SK-N-SH (cell line): ENCODE data around the gene NOSTRIN.

Source experiments
- EP300 ChIP-seq, 2 experiments: IDR thresholded peaks; 2 replicates each; pipeline versions ENCODE4 v1.4.0 to v1.6.1; 2012; ENCODE audit warnings: borderline replicate concordance in 1 of 2, low read depth in 1 of 2, low read length in 1 of 2
- GABPA ChIP-seq: IDR thresholded peaks from 2 replicates; pipeline ENCODE4 v1.4.0; 2012; ENCODE audit warnings: low read depth, mild to moderate bottlenecking
- NRF1 ChIP-seq: IDR thresholded peaks from 2 replicates; pipeline ENCODE4 v1.6.1; 2012; ENCODE audit warnings: low read depth, mild to moderate bottlenecking, low read length
- POLR2AphosphoS5 ChIP-seq: IDR thresholded peaks from 2 replicates; pipeline ENCODE4 v1.6.1; 2012; ENCODE audit warnings: low read depth, low read length
- RAD21 ChIP-seq: IDR thresholded peaks from 2 replicates; pipeline ENCODE4 v1.6.1; 2012; ENCODE audit warnings: mild to moderate bottlenecking, low read length
- RCOR1 ChIP-seq: fragments of 150-350 bp; IDR thresholded peaks from 2 replicates; pipeline ENCODE4 v1.6.1; 2017; ENCODE audit warnings: antibody characterized with exemption, low read length
- SIN3A ChIP-seq: IDR thresholded peaks from 2 replicates; pipeline ENCODE4 v1.6.1; 2012; ENCODE audit warnings: low read depth, mild to moderate bottlenecking, low read length, moderate library complexity, borderline replicate concordance
- SMC3 ChIP-seq: IDR thresholded peaks from 2 replicates; pipeline ENCODE4 v1.6.1; 2012; ENCODE audit warnings: low read depth, low read length, improper control_type of control experiment
- TF ChIP-seq, protein P1 (sequence below): fragments of 200-600 bp; sonication (generic); IDR thresholded peaks from 2 replicates; pipeline ENCODE4 v1.6.1; 2017; ENCODE audit warnings: antibody characterized with exemption, mild to moderate bottlenecking, moderate library complexity
- TF ChIP-seq, protein P2 (sequence below): IDR thresholded peaks from 2 replicates; pipeline ENCODE4 v1.4.0; 2012; ENCODE audit warnings: low read depth
- TF ChIP-seq, protein P3 (sequence below): IDR thresholded peaks from 2 replicates; pipeline ENCODE4 v1.4.0; 2012; ENCODE audit warnings: low read depth, borderline replicate concordance
- TF ChIP-seq, protein P4 (sequence below): fragments of 150-350 bp; IDR thresholded peaks from 2 replicates; pipeline ENCODE4 v1.6.1; 2017; ENCODE audit warnings: antibody characterized with exemption, low read length, low read depth, borderline replicate concordance

DNA sequence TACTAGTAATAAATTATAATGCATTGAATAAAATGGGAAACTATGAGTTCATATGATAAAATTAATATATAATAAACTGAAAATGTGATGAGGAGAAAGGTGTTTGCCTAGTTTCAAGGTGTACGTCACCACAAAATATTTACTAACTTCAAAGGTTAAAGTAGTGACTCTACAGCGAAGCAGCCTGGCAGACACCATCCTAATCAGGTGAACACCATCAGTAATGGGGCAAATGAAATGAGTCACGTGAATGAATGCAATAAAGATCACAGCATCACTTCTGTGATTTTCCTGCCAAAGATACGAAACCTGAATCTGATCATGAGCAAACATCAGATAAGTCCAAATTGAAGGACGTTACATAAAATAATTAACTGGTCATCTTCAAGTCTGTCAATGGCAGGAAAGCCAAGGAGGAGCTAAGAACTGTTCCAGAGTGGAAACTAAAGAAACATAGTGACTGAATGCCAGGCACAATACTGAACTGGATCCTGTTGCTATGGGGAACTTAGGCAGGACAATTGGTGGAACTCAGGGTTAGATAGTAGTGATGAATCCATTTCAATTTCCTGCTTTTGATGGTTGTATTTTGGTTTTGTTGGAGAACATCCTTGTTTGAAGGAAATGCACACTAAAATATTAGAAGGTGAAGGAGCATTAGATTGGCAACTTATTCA lies 12.1 kb upstream of the NOSTRIN start:
- TF ChIP-seq RCOR1 (no peak), SIN3A (no peak), RAD21 (no peak), GABPA (no peak), POLR2AphosphoS5 (no peak), EP300 (IDR thresholded peaks at IDR 0.05; ENCODE audit: borderline replicate concordance in 1 of 2, low read depth in 1 of 2, low read length in 1 of 2) (no peak), NRF1 (no peak), SMC3 (no peak)
- TF ChIP-seq, protein P1, sequence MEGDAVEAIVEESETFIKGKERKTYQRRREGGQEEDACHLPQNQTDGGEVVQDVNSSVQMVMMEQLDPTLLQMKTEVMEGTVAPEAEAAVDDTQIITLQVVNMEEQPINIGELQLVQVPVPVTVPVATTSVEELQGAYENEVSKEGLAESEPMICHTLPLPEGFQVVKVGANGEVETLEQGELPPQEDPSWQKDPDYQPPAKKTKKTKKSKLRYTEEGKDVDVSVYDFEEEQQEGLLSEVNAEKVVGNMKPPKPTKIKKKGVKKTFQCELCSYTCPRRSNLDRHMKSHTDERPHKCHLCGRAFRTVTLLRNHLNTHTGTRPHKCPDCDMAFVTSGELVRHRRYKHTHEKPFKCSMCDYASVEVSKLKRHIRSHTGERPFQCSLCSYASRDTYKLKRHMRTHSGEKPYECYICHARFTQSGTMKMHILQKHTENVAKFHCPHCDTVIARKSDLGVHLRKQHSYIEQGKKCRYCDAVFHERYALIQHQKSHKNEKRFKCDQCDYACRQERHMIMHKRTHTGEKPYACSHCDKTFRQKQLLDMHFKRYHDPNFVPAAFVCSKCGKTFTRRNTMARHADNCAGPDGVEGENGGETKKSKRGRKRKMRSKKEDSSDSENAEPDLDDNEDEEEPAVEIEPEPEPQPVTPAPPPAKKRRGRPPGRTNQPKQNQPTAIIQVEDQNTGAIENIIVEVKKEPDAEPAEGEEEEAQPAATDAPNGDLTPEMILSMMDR, result no peak
- TF ChIP-seq, protein P2, sequence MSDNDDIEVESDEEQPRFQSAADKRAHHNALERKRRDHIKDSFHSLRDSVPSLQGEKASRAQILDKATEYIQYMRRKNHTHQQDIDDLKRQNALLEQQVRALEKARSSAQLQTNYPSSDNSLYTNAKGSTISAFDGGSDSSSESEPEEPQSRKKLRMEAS, result no peak
- TF ChIP-seq, protein P3, sequence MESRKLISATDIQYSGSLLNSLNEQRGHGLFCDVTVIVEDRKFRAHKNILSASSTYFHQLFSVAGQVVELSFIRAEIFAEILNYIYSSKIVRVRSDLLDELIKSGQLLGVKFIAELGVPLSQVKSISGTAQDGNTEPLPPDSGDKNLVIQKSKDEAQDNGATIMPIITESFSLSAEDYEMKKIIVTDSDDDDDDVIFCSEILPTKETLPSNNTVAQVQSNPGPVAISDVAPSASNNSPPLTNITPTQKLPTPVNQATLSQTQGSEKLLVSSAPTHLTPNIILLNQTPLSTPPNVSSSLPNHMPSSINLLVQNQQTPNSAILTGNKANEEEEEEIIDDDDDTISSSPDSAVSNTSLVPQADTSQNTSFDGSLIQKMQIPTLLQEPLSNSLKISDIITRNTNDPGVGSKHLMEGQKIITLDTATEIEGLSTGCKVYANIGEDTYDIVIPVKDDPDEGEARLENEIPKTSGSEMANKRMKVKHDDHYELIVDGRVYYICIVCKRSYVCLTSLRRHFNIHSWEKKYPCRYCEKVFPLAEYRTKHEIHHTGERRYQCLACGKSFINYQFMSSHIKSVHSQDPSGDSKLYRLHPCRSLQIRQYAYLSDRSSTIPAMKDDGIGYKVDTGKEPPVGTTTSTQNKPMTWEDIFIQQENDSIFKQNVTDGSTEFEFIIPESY, result no peak
- TF ChIP-seq, protein P4, sequence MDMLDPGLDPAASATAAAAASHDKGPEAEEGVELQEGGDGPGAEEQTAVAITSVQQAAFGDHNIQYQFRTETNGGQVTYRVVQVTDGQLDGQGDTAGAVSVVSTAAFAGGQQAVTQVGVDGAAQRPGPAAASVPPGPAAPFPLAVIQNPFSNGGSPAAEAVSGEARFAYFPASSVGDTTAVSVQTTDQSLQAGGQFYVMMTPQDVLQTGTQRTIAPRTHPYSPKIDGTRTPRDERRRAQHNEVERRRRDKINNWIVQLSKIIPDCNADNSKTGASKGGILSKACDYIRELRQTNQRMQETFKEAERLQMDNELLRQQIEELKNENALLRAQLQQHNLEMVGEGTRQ, result no peak
